ENCODE data around the gene VBP1.
"Not testable (repeated sequence)": the region's sequence is repeated elsewhere in the genome, so short reads cannot be mapped to it uniquely, and the experiment has no call there.

The VBP1 gene, protein sequence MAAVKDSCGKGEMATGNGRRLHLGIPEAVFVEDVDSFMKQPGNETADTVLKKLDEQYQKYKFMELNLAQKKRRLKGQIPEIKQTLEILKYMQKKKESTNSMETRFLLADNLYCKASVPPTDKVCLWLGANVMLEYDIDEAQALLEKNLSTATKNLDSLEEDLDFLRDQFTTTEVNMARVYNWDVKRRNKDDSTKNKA

DNA sequence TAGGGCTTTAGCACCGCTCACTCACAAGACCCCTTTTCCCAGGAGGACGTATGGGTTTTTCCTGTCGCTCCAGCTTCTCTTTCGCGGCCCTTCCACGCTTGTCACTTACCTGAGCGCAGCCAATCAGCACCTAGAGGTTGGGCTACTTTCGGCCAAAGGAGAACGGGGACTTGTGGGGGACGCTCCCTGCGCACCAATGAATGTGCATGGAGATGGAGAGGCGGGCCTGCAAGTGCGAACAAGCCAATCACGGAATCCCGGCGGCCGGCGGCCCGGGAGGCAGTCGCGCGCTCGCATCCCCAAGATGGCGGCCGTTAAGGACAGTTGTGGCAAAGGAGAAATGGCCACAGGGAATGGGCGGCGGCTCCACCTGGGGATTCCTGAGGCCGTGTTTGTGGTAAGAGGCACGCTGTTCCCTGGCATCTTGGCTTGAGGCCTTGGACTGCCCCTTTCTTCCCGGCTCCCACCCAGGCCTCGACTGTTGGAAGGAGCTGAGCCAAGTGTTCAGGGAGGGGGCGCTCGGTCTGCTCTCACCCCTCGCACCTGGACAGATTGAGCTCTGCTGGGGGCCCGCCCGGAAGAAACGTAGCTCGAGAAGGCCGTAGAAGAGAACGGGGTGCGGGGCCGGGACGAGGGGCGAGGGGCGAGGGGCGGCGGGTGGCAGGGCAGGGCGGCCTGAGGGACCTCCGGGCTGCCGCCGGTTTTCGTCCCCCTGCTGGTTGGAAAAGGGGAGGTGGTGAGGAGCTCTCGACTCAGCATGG is at the start of gene VBP1:
Gene VBP1 (plus strand): TSS at position 282 of the 761 bp plus-strand sequence. CDS start 23 bp downstream, at position 305.
- peak; percentile 84 to 99 (median 90) for DNase-seq
- intact Hi-C loops (cut with DNase I) = loop anchor here (10.0 kb wide), 1 partner anchor 142 kb away; the partner anchor contains the start of genes BRCC3, CMC4 and MTCP1

DNA sequence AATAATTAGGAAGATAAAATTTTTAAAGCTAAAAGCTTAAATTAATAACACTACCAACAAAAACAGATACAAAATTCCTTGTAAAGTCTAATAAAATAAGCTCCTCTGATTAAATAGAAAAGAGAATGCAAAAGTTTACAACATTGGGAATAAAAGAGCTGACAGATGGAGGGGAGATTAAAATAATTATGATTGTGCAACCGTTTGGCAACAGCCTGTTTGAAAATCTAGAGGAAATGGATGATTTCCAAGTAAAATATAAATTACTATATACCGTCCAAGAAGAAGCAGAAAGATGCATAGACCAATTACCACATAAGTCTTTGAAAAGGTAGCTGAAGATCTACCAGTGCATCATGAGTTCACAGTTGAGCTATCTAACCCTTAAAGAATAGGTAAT is 46.4 kb upstream of the VBP1 start:
- DNase-seq = no peak
- intact Hi-C loops (cut with DNase I) = no loop called here

DNA sequence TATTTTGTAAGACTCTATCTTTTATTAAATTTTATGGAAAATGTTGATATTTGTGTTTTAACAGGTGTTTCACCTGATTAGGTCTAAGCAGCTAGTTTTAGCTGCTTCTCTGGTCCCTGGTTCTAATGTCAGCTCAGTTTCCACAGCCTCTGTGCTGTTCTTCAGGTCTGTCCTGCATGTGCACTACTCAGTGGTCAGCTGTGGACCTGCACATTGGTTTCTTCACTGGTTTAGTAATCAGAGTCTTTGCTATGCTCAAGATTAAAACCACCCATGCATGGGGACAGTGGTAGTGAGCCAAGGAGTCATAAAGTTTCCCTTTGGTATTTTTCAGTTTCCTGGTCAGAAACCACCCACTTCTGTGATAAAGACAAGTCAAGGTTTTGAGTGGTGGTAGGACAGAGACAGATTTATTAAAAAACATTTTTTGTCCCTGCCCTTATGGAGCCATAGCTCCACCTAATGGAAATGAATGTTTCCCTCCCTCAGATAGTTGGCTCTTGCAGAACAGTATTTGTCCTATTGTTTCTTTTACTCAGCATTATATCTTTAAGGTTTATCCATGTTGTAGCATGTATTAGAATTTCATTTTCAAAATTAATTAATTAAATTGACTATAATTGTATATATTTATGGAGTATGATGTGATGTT is 36.8 kb upstream of the VBP1 start:
- no peak for DNase-seq
- intact Hi-C loops (cut with DNase I) = no loop called here

DNA sequence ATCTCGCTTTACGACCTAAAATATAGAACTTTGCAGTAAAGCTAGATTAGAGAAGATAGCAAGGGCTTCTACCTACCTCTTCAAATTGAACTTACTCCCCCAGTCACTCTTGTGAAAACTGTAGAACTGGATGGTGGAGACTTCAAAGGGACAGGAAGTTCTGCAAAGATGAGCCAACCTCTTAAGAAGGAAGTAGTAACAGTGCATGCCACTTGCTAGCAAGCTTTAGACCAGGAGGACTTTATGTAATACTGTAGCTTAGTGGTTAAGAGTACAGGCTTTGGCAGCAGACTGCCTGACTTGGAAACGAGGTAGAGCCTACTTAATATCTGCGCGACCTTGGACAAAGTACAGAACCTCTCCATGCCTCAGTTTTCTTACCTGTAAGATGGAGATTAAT is 27.5 kb upstream of the VBP1 start:
- intact Hi-C loops (cut with DNase I) = no loop called here
- DNase-seq = no peak

DNA sequence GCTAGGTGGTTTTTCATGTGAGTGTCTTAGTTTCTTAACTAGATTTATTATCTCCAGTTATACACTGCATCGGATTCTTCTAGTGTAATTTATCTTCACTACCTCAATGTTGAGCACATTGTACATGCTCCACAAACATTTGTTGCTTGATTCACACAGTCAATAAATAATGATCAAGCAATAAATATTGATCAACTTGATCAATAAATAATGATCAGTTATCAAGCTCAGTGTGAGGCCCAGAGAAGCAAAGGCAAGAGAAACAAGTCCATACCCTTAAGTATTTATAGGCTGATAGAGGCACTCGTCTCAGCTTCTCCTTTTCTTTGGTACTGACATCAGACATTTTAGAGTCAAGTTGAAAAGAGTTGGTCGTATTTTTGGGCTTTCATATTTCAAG is 5.1 kb upstream of the VBP1 start:
- no peak for DNase-seq
- intact Hi-C loops (cut with DNase I) = loop anchor here (10.0 kb wide), 1 partner anchor 136 kb away; the partner anchor contains the start of genes BRCC3, CMC4 and MTCP1

DNA sequence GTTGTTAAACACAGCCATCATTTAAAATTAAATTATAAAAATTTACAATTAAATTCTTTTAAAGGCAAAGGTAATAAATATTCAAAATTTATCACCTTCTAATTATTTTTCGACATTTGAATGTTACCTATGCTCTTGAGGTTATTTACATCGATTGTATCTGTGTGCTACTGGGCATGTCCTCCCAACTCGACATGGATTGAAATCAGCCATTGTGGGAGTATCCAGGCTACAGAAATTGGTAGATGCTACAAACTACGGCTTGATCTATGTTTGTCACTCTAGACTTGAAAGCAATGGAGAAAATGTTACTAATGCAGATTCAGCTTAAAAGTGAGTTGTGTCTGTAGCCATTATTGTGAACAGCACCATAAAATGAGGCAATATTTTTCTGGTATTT is 2.5 kb upstream of the VBP1 start:
- DNase-seq = no peak
- intact Hi-C loops (cut with DNase I) = loop anchor here (10.0 kb wide), 1 partner anchor 139 kb away; the partner anchor contains the start of genes BRCC3, CMC4 and MTCP1

DNA sequence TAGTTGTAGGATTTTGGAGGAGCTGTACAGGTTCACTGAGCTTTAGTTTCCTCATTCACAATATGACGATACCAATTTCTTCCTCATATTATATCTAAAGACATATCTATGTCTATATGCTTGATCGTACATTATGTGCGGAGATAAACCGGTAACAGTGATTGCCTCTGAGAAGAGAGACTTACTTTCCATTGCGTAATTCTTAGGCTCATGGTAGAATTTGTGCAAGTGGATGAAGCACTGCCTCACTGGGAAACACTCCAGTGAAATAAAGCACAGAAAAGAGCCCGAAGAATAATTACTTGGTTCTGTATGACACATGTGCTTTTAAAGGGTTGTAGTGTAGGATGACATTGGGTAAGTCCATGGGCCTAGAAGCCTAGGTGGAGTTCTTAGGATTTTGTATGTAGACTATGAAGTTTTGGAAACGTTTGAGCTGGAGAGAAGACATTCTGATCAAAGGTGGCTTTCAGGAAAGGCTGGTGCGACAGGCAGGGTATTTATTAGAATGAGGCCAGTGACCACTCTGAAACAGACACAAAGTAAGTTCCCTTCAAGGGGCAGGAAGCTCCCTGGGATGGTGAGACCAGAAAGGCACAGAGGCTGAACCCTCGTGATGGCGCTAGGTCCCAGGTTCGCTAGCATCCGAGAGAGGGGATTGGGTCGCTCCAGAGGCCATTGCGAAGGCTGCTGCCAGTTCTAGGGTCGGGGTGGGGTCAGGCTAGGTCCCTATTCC is 649 bp upstream of the VBP1 start:
- DNase-seq = no peak
- intact Hi-C loops (cut with DNase I) = loop anchor here (1.0 to 10.0 kb wide), 2 partner anchors 49 to 141 kb away; partner anchors contain the start of genes BRCC3, CMC4, MTCP1 and RAB39B

DNA sequence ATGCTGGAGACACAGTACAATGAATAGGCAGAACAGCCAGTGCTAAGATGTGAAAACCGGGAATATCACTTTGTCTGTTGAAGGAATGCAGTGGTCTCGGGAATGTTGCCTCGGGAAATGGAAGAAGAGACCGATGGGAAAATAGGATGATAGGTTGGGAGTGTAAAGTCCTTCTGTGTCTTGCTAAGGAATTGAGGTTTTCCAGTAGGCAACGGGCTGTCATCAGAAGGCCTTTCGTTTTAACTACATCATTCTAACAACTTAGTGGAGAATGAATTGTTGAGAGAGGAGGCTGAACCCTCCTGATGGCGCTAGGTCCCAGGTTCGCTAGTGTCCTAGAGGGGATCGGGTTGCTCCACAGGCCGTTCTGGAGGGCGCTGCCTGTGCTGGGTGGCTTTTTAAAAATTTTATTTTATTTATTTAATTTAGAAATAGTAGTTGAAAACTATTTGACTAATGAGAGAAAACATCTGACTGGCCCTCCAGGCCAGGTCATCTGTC is 730 bp downstream of the VBP1 start:
- DNase-seq = peak in 1 of 10 donors; percentile 81
- intact Hi-C loops (cut with DNase I) = loop anchor here (10.0 kb wide), 1 partner anchor 142 kb away; the partner anchor contains the start of genes BRCC3, CMC4 and MTCP1

DNA sequence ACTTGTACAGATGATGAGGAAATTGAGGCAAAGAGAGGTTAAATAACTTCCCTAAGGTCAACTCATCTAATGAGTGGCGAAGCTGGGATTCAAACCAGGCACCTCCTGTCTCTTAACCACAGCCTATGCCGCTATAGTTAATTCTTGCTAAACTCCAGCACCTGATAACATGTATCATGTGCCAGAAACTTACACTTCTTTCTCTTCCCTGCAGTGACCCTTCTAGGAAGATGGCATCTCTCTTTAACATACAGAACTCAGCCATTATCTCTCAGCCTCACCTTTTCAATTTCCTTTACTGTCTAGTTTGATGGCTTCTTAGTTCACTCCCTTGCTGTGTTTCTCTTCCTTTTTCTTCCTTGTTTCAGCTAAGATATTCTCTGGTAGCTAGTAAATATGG is 2.5 kb downstream of the VBP1 start:
- intact Hi-C loops (cut with DNase I) = loop anchor here (10.0 kb wide), 1 partner anchor 144 kb away; the partner anchor contains the start of genes BRCC3, CMC4 and MTCP1
- no peak for DNase-seq

DNA sequence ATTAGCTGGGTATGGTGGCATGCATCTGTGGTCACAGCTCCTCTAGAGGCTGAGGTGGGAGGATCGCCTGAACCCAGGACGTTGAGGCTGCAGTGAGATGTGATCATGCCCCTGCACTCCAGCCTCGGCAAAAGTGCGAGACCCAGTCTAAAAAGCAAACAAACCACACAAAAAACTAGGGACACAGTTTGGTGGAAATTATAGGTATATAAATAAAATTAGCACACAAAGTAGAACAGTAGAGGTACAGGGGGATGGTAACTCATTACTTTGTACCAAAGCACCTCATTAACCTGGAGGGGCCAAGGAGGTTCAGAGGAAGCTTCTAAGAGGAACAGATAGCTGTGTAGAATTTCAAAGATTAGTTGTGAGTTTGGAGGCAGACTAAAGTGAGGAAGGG is 5.1 kb downstream of the VBP1 start:
- no peak for DNase-seq
- intact Hi-C loops (cut with DNase I) = no loop called here

DNA sequence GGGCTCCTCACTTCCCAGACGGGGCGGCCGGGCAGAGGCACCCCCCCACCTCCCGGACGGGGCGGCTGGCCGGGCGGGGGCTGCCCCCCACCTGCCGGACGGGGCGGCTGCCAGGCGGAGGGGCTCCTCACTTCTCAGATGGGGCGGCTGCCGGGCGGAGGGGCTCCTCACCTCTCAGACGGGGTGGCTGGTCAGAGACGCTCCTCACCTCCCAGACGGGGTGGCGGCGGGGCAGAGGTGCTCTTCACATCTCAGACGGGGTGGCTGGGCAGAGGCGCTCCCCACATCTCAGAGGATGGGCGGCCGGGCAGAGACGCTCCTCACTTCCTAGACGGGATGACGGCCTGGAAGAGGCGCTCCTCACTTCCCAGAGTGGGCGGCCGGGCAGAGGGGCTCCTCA is 7.5 kb downstream of the VBP1 start:
- intact Hi-C loops (cut with DNase I) = not testable (repeated sequence)
- DNase-seq = peak in 2 of 10 donors; percentile 50 to 67

DNA sequence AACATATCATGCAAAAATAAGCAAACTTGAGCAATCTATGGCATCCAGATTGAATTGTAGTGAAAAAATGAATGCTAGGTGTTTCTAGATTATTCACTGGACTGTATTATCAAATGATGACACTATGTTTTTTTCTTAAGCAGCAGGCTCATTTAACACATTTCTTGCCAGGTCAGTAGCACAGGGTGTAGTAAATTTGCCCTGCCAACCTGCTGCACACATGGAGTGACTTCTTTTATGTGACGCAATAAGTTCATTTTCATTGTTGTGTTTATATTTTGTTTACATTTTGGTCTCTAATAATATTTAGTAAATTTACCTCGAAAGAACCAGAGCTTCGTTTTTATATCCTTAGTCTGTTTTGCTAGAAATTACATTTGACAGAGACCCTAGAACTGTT is 9.5 kb downstream of the VBP1 start:
- DNase-seq = no peak
- intact Hi-C loops (cut with DNase I) = no loop called here

DNA sequence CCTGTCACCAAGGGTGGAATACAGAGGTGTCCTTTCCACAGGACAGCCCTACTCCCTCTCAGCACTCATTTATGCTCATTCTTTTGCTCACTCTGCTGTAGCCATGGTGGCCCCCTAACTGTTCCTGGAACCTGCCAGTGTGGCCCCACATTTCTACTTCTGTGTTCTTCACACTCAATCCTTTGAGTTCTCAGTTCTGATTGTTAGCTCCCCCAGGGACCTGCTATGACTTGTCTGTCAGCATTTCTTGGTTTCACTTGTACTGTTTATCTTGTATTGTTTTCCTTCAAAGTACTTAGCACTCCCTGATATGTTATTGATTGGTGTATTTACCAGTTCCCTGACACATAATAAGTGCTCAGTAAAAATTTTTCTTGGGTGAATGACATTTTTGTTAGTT is 14.9 kb downstream of the VBP1 start:
- intact Hi-C loops (cut with DNase I) = no loop called here
- no peak for DNase-seq

DNA sequence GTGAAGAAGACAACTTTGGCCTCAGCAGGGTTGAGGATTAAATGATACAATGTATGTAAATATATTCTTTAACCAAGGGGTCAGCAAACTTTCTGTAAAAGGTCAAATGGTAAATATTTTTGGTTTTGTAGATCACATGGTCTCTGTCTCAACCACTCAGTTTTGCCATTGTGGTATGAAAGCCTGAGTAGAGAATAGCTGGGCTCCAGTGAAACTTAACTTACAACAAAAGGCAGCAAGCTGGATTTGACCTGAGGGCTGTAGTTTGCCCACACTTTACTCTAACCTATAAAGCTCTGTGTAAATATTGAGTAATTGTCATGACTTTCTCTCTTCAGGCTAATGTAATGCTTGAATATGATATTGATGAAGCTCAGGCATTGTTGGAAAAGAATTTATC is 19.6 kb downstream of the VBP1 start:
- no peak for DNase-seq
- intact Hi-C loops (cut with DNase I) = no loop called here

DNA sequence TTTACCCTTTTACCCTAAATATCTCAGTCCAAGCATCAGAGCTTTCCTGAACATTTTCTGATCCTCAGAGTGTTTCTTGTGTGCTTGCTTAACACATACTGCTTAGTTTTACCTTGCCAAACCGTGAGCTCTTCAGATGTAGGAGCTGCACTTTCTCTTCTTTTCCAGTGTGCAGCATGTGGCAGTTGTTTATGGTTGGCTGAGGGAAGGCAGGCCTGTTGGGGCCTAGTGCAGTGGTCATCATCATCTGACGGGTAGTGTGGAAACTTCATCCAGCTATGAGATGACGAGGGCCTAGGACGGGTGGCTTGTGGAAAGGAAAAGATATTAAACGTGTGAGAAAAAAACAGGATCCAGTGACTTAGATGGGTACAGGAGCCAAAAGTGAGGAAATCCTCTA is 21.5 kb downstream of the VBP1 start:
- intact Hi-C loops (cut with DNase I) = no loop called here
- no peak for DNase-seq

DNA sequence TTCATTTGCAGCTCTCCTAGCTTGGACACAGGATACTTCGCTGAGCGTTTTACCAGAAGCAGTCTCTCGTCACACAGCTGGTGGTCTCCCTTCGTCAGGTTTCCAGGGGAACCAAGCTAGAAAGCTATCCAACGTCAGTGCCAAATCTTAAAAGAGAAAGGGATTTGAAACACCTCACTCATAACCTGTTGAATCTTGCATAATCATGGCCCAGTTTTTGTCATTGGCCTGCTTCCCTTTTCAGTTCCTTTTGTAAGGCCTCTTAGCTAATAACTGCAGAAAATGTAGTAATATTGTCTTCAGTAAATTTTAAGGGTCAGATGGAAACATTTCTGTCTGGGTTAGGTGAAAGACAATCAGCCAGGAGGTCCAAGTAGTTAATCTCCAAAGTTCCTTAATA is 26.0 kb downstream of the VBP1 start:
- no peak for DNase-seq
- intact Hi-C loops (cut with DNase I) = no loop called here

DNA sequence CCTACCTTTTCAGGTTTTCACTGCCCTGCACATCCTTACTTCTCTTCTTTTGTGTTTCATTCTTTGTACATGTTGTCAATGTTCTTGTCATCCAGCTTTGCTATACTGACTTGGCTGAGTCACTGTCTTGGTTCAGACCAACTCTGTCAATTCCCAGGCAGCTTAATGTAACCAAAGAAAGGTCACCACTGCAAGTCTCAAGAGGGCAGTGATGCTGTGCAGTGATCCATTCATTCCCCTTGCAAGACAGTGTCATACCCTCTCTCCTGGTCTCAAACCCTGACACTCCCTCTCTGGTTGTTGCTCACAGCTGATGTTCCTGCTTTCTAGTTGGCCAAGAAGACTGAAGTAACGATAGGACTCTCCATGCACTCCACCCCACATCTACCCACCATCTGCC is 30.5 kb downstream of the VBP1 start:
- intact Hi-C loops (cut with DNase I) = no loop called here
- DNase-seq = no peak

DNA sequence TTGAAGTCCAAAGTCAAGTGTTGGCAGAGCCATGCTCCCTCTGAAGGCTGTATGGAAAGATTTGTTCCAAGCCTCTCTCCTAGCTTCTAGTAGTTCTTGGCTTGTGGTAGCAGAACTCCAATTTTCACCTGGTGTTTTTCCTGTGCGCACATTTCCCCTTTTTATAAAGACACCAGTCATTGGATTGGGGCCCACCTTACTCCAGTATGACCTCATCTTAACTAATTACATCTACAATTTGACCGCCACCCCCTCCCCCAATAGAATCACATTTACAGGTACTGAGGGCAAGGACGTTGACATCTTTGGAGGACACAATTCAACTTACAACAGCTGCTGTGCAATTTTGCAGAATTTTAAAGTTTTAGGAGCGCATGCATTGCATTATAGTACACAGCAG is 31.2 kb downstream of the VBP1 start:
- DNase-seq = no peak
- intact Hi-C loops (cut with DNase I) = no loop called here

DNA sequence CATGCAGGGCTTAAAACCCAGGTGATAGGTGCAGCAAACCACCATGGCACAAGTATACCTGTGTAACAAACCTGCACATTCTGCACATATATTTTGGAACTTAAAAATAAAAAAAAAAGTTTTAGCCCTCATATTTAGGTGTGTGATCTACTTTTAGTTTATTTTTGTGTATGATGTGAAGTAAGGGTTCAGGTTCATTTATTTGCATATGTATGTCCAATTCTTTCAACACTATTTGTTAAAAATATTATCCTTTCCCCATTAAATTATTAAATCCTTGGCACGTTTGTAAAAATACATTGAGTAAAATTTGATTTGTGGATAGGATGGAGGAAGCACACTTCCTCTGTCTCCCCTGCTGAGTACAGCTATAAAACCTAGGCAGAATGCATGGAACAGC is 35.1 kb downstream of the VBP1 start:
- DNase-seq = no peak
- intact Hi-C loops (cut with DNase I) = no loop called here

DNA sequence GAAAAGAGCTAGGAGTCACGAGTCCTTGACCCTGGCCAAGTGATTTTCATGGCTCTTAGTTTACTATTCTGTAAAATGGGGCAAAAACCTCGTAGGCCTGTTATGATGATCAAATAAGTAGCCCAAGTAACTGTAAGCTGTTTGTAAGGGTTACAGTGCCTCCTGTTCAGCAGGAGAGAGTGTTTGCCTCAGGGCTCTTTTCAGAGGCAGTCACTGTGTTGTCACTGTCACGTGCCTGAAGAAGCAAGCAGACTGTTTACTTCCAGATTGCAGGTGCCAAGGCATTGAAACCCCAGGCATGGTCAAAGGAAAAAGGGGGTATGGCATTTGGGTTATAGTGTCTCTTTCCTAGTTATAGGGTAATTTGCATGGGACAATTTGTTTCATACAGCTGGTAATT is 43.5 kb downstream of the VBP1 start:
- no peak for DNase-seq
- intact Hi-C loops (cut with DNase I) = no loop called here

All from posterior cingulate gyrus (tissue), 11 donors.